Peyer's patch (tissue), 4 donors: ENCODE data around the gene SETD1B. TPM values are rescaled to one million over a fixed set of nuclear protein-coding genes. Genes with fewer than 3 reads are reported as not detected.

ENCODE experiments used
- DNase-seq, 3 donors: peaks; one replicate each; pipeline ENCODE4 v3.0.0-alpha.2; 2017 to 2019
- H3K27ac ChIP-seq, 4 donors: fragments of 200-600 bp; sonication (generic); one replicate each; pipeline ENCODE4 v1.5.1; 2016 to 2019
- H3K27me3 ChIP-seq, 2 donors: fragments of 200-600 bp; sonication (generic); one replicate each; pipeline ENCODE4 v1.5.1; 2019
- H3K36me3 ChIP-seq, 3 donors: fragments of 200-600 bp; sonication (generic); one replicate each; pipeline ENCODE4 v1.5.1; 2016 to 2019
- H3K4me1 ChIP-seq, 4 donors: fragments of 200-600 bp; sonication (generic); one replicate each; pipeline ENCODE4 v1.5.1; 2016 to 2019
- H3K4me3 ChIP-seq, 4 donors: fragments of 200-600 bp; sonication (generic); 1 replicate in 3 of 4; 2 replicates in 1 of 4; pipeline ENCODE4 v1.5.1; 2016 to 2019; ENCODE audit warnings: mild to moderate bottlenecking in 1 of 4
- H3K9me3 ChIP-seq, 4 donors: fragments of 200-600 bp; sonication (generic); one replicate each; pipeline ENCODE4 v1.5.1; 2016 to 2019; ENCODE audit warnings: mild to moderate bottlenecking in 1 of 4
- POLR2A ChIP-seq, 2 donors: fragments of 450-650 bp; IDR thresholded peaks; one replicate each; pipeline ENCODE4 v1.5.1; 2017; ENCODE audit warnings: antibody characterized with exemption in 2 of 2, mild to moderate bottlenecking in 2 of 2, moderate library complexity in 2 of 2
- total RNA-seq, 4 donors: library from RNA; depleted of rRNA; stranded (reverse); fragments of >200 nt; gene quantifications; one replicate each; pipeline ENCODE4 v1.1.0, GENCODE V29; 2016
- TF ChIP-seq, protein P1 (sequence below), 6 experiments: fragments of 450-650 bp in 4 of 6; fragments of 200-600 bp in 2 of 6; sonication (generic) in 1 of 6; IDR thresholded peaks; one replicate each; pipeline ENCODE4 v1.5.1; 2017 to 2019; ENCODE audit warnings: antibody characterized with exemption in 6 of 6, mild to moderate bottlenecking in 3 of 6, moderate library complexity in 1 of 6

The SETD1B gene
- total RNA-seq, 4 donors from 2014 or later, result 15.4 to 30.5 (median 25.3) TPM

GRCh38 chr12:121816925-121817647, 13.3 kb downstream of the SETD1B start:
- no peak for TF ChIP-seq POLR2A (IDR thresholded peaks at IDR 0.05)
- TF ChIP-seq, protein P1, sequence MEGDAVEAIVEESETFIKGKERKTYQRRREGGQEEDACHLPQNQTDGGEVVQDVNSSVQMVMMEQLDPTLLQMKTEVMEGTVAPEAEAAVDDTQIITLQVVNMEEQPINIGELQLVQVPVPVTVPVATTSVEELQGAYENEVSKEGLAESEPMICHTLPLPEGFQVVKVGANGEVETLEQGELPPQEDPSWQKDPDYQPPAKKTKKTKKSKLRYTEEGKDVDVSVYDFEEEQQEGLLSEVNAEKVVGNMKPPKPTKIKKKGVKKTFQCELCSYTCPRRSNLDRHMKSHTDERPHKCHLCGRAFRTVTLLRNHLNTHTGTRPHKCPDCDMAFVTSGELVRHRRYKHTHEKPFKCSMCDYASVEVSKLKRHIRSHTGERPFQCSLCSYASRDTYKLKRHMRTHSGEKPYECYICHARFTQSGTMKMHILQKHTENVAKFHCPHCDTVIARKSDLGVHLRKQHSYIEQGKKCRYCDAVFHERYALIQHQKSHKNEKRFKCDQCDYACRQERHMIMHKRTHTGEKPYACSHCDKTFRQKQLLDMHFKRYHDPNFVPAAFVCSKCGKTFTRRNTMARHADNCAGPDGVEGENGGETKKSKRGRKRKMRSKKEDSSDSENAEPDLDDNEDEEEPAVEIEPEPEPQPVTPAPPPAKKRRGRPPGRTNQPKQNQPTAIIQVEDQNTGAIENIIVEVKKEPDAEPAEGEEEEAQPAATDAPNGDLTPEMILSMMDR (IDR thresholded peaks at IDR 0.05), result no peak
- Histone ChIP-seq H3K4me3 (no peak overlapping the region), H3K9me3 (no peaks in the 10 kb centered on the region), H3K27me3 (no peaks in the 10 kb centered on the region), H3K36me3 (peaks cover 0 to 79% (median 0%) of the 10 kb centered on the region in 3 donors), H3K4me1 (peaks cover 4 to 18% (median 9%) of the 10 kb centered on the region in 4 donors), H3K27ac (no peak overlapping the region)
- DNase-seq, result peak in 1 of 3 donors; percentile 42

DNA sequence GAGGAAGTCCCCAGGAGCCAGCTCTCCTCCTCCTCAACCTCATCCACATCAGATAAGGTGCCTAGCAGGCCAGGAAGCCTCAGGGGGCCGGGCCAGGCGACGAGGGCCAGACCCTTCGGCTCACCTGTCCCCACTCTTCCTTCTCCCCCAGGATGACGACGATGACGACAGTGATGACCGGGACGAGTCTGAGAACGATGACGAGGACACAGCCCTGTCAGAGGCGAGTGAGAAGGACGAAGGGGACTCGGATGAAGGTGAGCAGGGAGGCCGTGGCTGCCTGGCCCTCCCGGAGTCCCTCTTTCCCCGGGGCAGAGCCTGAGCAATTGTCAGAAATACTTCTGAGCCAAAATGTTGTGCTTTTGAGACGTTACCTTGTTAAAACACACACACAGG, 13.8 kb downstream of the SETD1B start:
- Histone ChIP-seq H3K4me3 (no peak overlapping the region), H3K27ac (no peak overlapping the region), H3K9me3 (no peaks in the 10 kb centered on the region), H3K36me3 (peaks cover 0 to 85% (median 0%) of the 10 kb centered on the region in 3 donors), H3K4me1 (peaks cover 2 to 13% (median 5%) of the 10 kb centered on the region in 4 donors), H3K27me3 (no peaks in the 10 kb centered on the region)
- TF ChIP-seq, protein P1 (IDR thresholded peaks at IDR 0.05), result no peak
- no peak for TF ChIP-seq POLR2A (IDR thresholded peaks at IDR 0.05)
- DNase-seq, result no peak

DNA sequence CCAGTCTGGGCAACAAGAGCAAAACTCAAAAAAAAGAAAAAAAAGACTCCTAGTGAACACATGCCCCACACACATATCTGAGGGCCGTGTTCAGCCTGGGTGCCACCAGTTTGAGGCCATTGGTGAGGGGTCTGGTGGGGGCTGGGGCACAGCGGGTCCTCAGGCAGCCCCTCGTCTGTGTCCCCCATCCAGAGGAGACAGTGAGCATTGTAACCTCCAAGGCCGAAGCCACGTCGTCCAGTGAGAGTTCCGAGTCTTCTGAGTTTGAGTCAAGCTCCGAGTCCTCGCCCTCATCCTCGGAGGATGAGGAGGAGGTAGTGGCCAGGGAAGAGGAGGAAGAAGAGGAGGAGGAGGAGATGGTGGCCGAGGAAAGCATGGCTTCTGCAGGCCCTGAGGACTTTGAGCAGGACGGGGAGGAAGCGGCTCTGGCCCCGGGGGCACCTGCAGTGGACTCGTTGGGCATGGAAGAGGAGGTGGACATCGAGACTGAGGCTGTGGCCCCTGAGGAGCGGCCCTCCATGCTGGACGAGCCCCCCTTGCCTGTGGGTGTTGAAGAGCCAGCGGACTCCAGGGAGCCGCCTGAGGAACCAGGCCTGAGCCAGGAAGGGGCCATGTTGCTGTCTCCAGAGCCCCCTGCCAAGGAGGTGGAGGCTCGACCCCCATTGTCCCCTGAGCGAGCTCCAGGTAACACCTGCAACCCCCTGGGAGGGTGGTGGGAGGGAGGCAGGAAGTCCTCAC, 15.6 kb downstream of the SETD1B start:
- no peaks in the 10 kb centered on the region for H3K9me3 ChIP-seq
- no peak overlapping the region for H3K4me3 ChIP-seq
- H3K27ac ChIP-seq, result no peak overlapping the region
- peaks cover 0 to 100% (median 0%) of the 10 kb centered on the region in 3 donors for H3K36me3 ChIP-seq
- DNase-seq, result no peak
- no peak for TF ChIP-seq POLR2A (IDR thresholded peaks at IDR 0.05)
- TF ChIP-seq, protein P1 (IDR thresholded peaks at IDR 0.05), result no peak
- no peaks in the 10 kb centered on the region for H3K27me3 ChIP-seq
- H3K4me1 ChIP-seq, result no peaks in the 10 kb centered on the region

DNA sequence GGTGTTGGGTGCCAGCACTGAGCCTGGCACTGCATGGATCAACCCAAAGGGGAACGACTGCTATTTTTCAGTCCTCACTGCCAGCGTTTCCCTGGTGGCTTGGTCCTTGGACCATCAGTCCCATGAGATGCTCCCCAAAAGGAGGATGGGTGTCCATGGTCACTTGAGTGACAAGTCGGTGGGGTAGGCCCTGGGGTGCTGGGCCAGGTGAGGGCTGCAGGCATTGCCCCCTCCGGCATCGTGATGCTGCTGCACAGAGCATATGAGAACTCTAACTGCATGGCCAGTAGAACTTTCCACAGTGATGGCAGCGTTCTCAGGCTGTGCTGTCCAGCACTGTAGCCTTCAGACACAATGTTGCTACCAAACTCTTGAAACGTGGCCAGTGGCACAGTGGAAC, 16.2 kb downstream of the SETD1B start:
- TF ChIP-seq, protein P1 (IDR thresholded peaks at IDR 0.05), result no peak
- no peak for TF ChIP-seq POLR2A (IDR thresholded peaks at IDR 0.05)
- H3K4me1 ChIP-seq, result no peaks in the 10 kb centered on the region
- no peaks in the 10 kb centered on the region for H3K27me3 ChIP-seq
- H3K36me3 ChIP-seq, result peaks cover 0 to 100% (median 0%) of the 10 kb centered on the region in 3 donors
- H3K9me3 ChIP-seq, result no peaks in the 10 kb centered on the region
- H3K27ac ChIP-seq, result no peak overlapping the region
- DNase-seq, result no peak
- H3K4me3 ChIP-seq, result no peak overlapping the region

GRCh38 chr12:121822393-121823100, 18.7 kb downstream of the SETD1B start:
- TF ChIP-seq POLR2A (IDR thresholded peaks at IDR 0.05), result no peak
- TF ChIP-seq, protein P1 (IDR thresholded peaks at IDR 0.05), result no peak
- Histone ChIP-seq H3K4me1 (no peaks in the 10 kb centered on the region), H3K36me3 (peaks cover 0 to 100% (median 0%) of the 10 kb centered on the region in 3 donors), H3K27ac (no peak overlapping the region), H3K27me3 (no peaks in the 10 kb centered on the region), H3K4me3 (no peak overlapping the region), H3K9me3 (no peaks in the 10 kb centered on the region)
- DNase-seq, result no peak
